HG02870 (cell line): Measurements from ENCODE around the gene KCNN2.
A peak's percentile ranks its signal among the peaks of the same experiment; 100 is the strongest.
"Not testable (repeated sequence)": the region's sequence is repeated elsewhere in the genome, so short reads cannot be mapped to it uniquely, and the experiment has no call there.

Experiments
- ATAC-seq: cut with Tn5 transposase; IDR thresholded peaks from one replicate; pipeline ENCODE4 v1.9.1; 2021; ENCODE audit warnings: mild to moderate bottlenecking, moderate library complexity; ENCODE audit not compliant: unreplicated experiment

KCNN2 gene

GRCh38 chr5:114418176-114419066 lies 56.6 kb downstream of the KCNN2 start:
- peak; percentile 95 for ATAC-seq

GRCh38 chr5:114419067-114419388 lies 57.2 kb downstream of the KCNN2 start:
- ATAC-seq: peak; percentile 16

GRCh38 chr5:114419959-114420358 lies 58.1 kb downstream of the KCNN2 start:
- ATAC-seq: no peak

GRCh38 chr5:114427204-114427603 lies 65.3 kb downstream of the KCNN2 start:
- no peak for ATAC-seq

- no peak for ATAC-seq
Observed at GRCh38 chr5:114430532-114430931, 68.7 kb downstream of the KCNN2 start.

- ATAC-seq: not testable (repeated sequence)
Observed at GRCh38 chr5:114432684-114433083, 70.8 kb downstream of the KCNN2 start.

GRCh38 chr5:114434396-114435219 lies 72.7 kb downstream of the KCNN2 start:
- no peak for ATAC-seq

- no peak for ATAC-seq
Observed at GRCh38 chr5:114435220-114435481, 73.3 kb downstream of the KCNN2 start.

GRCh38 chr5:114435885-114436299 lies 74.0 kb downstream of the KCNN2 start:
- peak; percentile 66 for ATAC-seq

GRCh38 chr5:114437936-114438335 lies 76.1 kb downstream of the KCNN2 start:
- ATAC-seq: no peak

- no peak for ATAC-seq
Observed at GRCh38 chr5:114438471-114438870, 76.6 kb downstream of the KCNN2 start.

- ATAC-seq: no peak
Observed at GRCh38 chr5:114447084-114447773, 85.4 kb downstream of the KCNN2 start.

GRCh38 chr5:114448481-114448880 lies 86.6 kb downstream of the KCNN2 start:
- ATAC-seq: no peak

- ATAC-seq: peak; percentile 97
Observed at GRCh38 chr5:114449860-114450421, 88.1 kb downstream of the KCNN2 start.

- no peak for ATAC-seq
Observed at GRCh38 chr5:114450437-114450836, 88.6 kb downstream of the KCNN2 start.

GRCh38 chr5:114458726-114459125 lies 96.9 kb downstream of the KCNN2 start:
- no peak for ATAC-seq

GRCh38 chr5:114467171-114467570 lies 105.3 kb downstream of the KCNN2 start:
- no peak for ATAC-seq

GRCh38 chr5:114467729-114468128 lies 105.9 kb downstream of the KCNN2 start:
- ATAC-seq: no peak

- no peak for ATAC-seq
Observed at GRCh38 chr5:114469372-114469771, 107.5 kb downstream of the KCNN2 start.

GRCh38 chr5:114471529-114471928 lies 109.7 kb downstream of the KCNN2 start:
- no peak for ATAC-seq

- no peak for ATAC-seq
Observed at GRCh38 chr5:114473541-114473940, 111.7 kb downstream of the KCNN2 start.
